Keratinocyte (primary cell): ENCODE data around the gene TAP1.

Source experiments
- CTCF ChIP-seq, 3 experiments: IDR thresholded peaks in 1 of 3; conservative IDR thresholded peaks in 1 of 3; optimal IDR thresholded peaks in 1 of 3; 2 replicates in 2 of 3; 3 replicates in 1 of 3; pipeline versions ENCODE3 to v1.5.1; 2011; ENCODE audit warnings: low read length in 3 of 3, mild to moderate bottlenecking in 3 of 3, moderate library complexity in 2 of 3, control low read depth in 1 of 3, inconsistent platforms in 1 of 3; ENCODE audit not compliant: insufficient read depth in 2 of 3; ENCODE audit errors: extremely low read depth in 1 of 3
- EZH2 ChIP-seq: IDR thresholded peaks from one replicate; pipeline ENCODE4 v1.6.1; 2012; ENCODE audit warnings: inconsistent platforms, mild to moderate bottlenecking, low read length, moderate library complexity

- no peak for TF ChIP-seq CTCF (optimal IDR thresholded peaks at IDR 0.05 in 1 of 3, IDR thresholded peaks at IDR 0.05 in 1 of 3, conservative IDR thresholded peaks at IDR 0.05 in 1 of 3; ENCODE audit: extremely low read depth in 1 of 3, insufficient read depth in 2 of 3, low read length in 3 of 3)
- no peak for TF ChIP-seq EZH2
Measured at GRCh38 chr6:32843979-32844838, 9.3 kb downstream of the TAP1 start, which contains the start of gene PSMB8.
